Measurements from ENCODE around the gene RAB1B.

Gene RAB1B

GRCh38 chr11:66314561-66315497 is 46.4 kb downstream of the RAB1B start:
- TF ChIP-seq EZH2 (IDR thresholded peaks at IDR 0.05; ENCODE audit: borderline replicate concordance, low read depth, low read length, severe bottlenecking) (no peak), CTCF (IDR thresholded peaks at IDR 0.05; ENCODE audit: borderline replicate concordance, extremely low read depth, low read length, poor library complexity, severe bottlenecking) (no peak)
- Histone ChIP-seq H3K79me2 (ENCODE audit: insufficient read depth, low read length) (no peaks in the 10 kb centered on the region), H3K4me2 (ENCODE audit: insufficient read depth, low read length) (no peak overlapping the region), H3K27ac (ENCODE audit: low read length) (no peak overlapping the region), H3K27me3 (ENCODE audit: insufficient read depth, low read length, poor library complexity) (no peaks in the 10 kb centered on the region), H4K20me1 (ENCODE audit: insufficient read depth, low read length) (0 out of 2 replicates have a peak, but pooled peaks cover 2% of the 10 kb centered on the region), H2AFZ (ENCODE audit: low read depth, low read length) (no peak overlapping the region), H3K4me3 (ENCODE audit: low read depth in 1 of 2, low read length in 2 of 2) (no peak overlapping the region), H3K9ac (ENCODE audit: low read depth, low read length) (no peak overlapping the region), H3K9me3 (ENCODE audit: insufficient read depth, low read length, severe bottlenecking) (no peaks in the 10 kb centered on the region), H3K4me1 (ENCODE audit: insufficient read depth, low read length) (peaks cover 58% of the 10 kb centered on the region), H3K36me3 (ENCODE audit: insufficient read depth, low read length) (no peaks in the 10 kb centered on the region)
- ATAC-seq (ENCODE audit: insufficient read depth, low read depth) = no peak
- DNase-seq = no peak

GRCh38 chr11:66315498-66315885 is 47.1 kb downstream of the RAB1B start:
- H3K9ac ChIP-seq (ENCODE audit: low read depth, low read length) = no peak overlapping the region
- 0 out of 2 replicates have a peak, but pooled peaks cover 2% of the 10 kb centered on the region for H4K20me1 ChIP-seq (ENCODE audit: insufficient read depth, low read length)
- H3K36me3 ChIP-seq (ENCODE audit: insufficient read depth, low read length) = no peaks in the 10 kb centered on the region
- H3K79me2 ChIP-seq (ENCODE audit: insufficient read depth, low read length) = no peaks in the 10 kb centered on the region
- no peak for DNase-seq
- no peak overlapping the region for H3K4me2 ChIP-seq (ENCODE audit: insufficient read depth, low read length)
- H2AFZ ChIP-seq (ENCODE audit: low read depth, low read length) = no peak overlapping the region
- H3K4me3 ChIP-seq (ENCODE audit: low read depth in 1 of 2, low read length in 2 of 2) = no peak overlapping the region
- peaks cover 58% of the 10 kb centered on the region for H3K4me1 ChIP-seq (ENCODE audit: insufficient read depth, low read length)
- H3K27ac ChIP-seq (ENCODE audit: low read length) = no peak overlapping the region
- no peaks in the 10 kb centered on the region for H3K9me3 ChIP-seq (ENCODE audit: insufficient read depth, low read length, severe bottlenecking)
- no peak for TF ChIP-seq EZH2 (IDR thresholded peaks at IDR 0.05; ENCODE audit: borderline replicate concordance, low read depth, low read length, severe bottlenecking)
- TF ChIP-seq CTCF (IDR thresholded peaks at IDR 0.05; ENCODE audit: borderline replicate concordance, extremely low read depth, low read length, poor library complexity, severe bottlenecking) = no peak
- no peak for ATAC-seq (ENCODE audit: insufficient read depth, low read depth)
- H3K27me3 ChIP-seq (ENCODE audit: insufficient read depth, low read length, poor library complexity) = no peaks in the 10 kb centered on the region

DNA sequence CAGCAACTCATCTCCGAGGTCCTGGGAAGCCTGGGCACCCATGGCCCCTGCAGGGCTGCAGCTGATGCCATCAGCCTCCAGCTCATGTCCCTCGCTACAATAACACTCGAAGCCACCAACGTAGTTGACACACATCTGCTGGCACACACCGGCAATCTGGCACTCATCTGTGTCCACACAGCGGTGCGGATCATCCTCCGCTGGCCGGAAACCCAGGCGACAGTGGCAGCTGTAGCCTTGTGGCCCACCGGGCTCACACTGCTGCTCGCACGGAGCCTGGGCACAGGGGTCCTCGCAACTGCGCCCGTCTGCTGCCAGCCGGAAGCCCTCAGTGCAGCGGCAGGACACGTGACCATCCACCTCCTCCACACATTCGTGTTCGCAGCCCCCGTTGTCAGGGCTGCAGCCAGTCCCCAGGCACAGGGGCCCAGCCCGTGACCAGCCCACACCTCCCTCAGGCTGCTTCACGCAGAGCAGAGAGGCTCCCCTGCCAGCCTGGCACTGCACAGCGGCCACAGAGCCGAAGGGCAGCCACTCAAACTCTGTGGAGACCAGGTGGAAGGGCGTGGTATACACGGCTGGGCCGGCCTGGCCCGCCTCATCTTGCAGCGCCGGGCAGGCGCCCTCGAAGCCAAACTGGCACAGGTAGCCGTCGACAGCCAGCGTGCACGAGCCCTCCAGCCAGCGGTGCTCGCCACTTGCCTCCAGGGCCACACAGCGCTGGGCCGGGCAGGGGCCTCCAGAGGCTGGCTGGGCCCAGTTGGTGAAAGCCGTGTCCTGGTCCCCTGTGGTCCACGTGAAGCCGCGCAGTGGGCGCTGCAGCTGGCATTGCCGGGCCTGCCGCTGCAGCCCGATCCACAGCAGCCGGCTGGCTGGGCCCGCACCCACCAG is 47.7 kb downstream of the RAB1B start:
- no peak for ATAC-seq (ENCODE audit: insufficient read depth, low read depth)
- Histone ChIP-seq H3K27ac (ENCODE audit: low read length) (no peak overlapping the region), H3K9ac (ENCODE audit: low read depth, low read length) (peak overlapping the region; percentile 23; the same call in 1 of the 2 replicates), H4K20me1 (ENCODE audit: insufficient read depth, low read length) (0 out of 2 replicates have a peak, but pooled peaks cover 2% of the 10 kb centered on the region), H3K27me3 (ENCODE audit: insufficient read depth, low read length, poor library complexity) (no peaks in the 10 kb centered on the region), H2AFZ (ENCODE audit: low read depth, low read length) (no peak overlapping the region), H3K9me3 (ENCODE audit: insufficient read depth, low read length, severe bottlenecking) (no peaks in the 10 kb centered on the region), H3K4me3 (ENCODE audit: low read depth in 1 of 2, low read length in 2 of 2) (no peak overlapping the region), H3K36me3 (ENCODE audit: insufficient read depth, low read length) (no peaks in the 10 kb centered on the region), H3K79me2 (ENCODE audit: insufficient read depth, low read length) (no peaks in the 10 kb centered on the region), H3K4me1 (ENCODE audit: insufficient read depth, low read length) (peaks cover 58% of the 10 kb centered on the region), H3K4me2 (ENCODE audit: insufficient read depth, low read length) (no peak overlapping the region; the same call in 1 of the 2 replicates)
- TF ChIP-seq EZH2 (IDR thresholded peaks at IDR 0.05; ENCODE audit: borderline replicate concordance, low read depth, low read length, severe bottlenecking) (no peak), CTCF (IDR thresholded peaks at IDR 0.05; ENCODE audit: borderline replicate concordance, extremely low read depth, low read length, poor library complexity, severe bottlenecking) (no peak)
- no peak for DNase-seq

Measured in DND-41 (cell line).